Hepatocyte (in vitro differentiated cells): Measurements from ENCODE around the gene NEUROD6. TPM values are rescaled to one million over a fixed set of nuclear protein-coding genes. Genes with fewer than 3 reads are reported as not detected.

Source experiments
- DNase-seq: peaks from one replicate; pipeline ENCODE4 v3.0.0-alpha.2; 2016; ENCODE audit warnings: low spot score
- H2AFZ ChIP-seq: fragments of 200-600 bp; sonication (generic); 2 replicates; pipeline ENCODE4 v1.6.0; 2016; ENCODE audit warnings: antibody characterized with exemption, mild to moderate bottlenecking
- H3K27ac ChIP-seq: fragments of 200-600 bp; sonication (generic); 2 replicates; pipeline ENCODE4 v1.5.1; 2016; ENCODE audit warnings: mild to moderate bottlenecking
- H3K27me3 ChIP-seq: fragments of 200-600 bp; sonication (generic); 2 replicates; pipeline ENCODE4 v1.6.1; 2016
- H3K36me3 ChIP-seq: fragments of 200-600 bp; sonication (generic); replicated peaks from 2 replicates; pipeline ENCODE4 v1.5.1; 2016; ENCODE audit warnings: low read depth; ENCODE audit not compliant: insufficient read depth
- H3K4me1 ChIP-seq: fragments of 200-600 bp; sonication (generic); 2 replicates; pipeline ENCODE4 v1.5.1; 2016; ENCODE audit warnings: mild to moderate bottlenecking, moderate library complexity; ENCODE audit not compliant: insufficient read depth
- H3K4me2 ChIP-seq: fragments of 200-600 bp; sonication (generic); 2 replicates; pipeline ENCODE4 v1.6.0; 2016
- H3K4me3 ChIP-seq: fragments of 200-600 bp; sonication (generic); 2 replicates; pipeline ENCODE4 v1.5.1; 2016; ENCODE audit warnings: mild to moderate bottlenecking
- H3K79me2 ChIP-seq: fragments of 200-600 bp; sonication (generic); 2 replicates; pipeline ENCODE4 v1.6.0; 2017; ENCODE audit warnings: mild to moderate bottlenecking
- H3K9me2 ChIP-seq: fragments of 200-600 bp; sonication (generic); replicated peaks from 2 replicates; pipeline ENCODE4 v1.6.0; 2017; ENCODE audit warnings: mild to moderate bottlenecking; ENCODE audit not compliant: insufficient read depth
- H3K9me3 ChIP-seq: fragments of 200-600 bp; sonication (generic); 2 replicates; pipeline ENCODE4 v1.5.1; 2016; ENCODE audit warnings: low read depth, mild to moderate bottlenecking
- H4K20me1 ChIP-seq: fragments of 200-600 bp; sonication (generic); 2 replicates; pipeline ENCODE4 v1.6.0; 2016; ENCODE audit warnings: mild to moderate bottlenecking; ENCODE audit not compliant: insufficient read depth, poor library complexity, severe bottlenecking
- EZH2 ChIP-seq: fragments of 200-600 bp; sonication (generic); IDR thresholded peaks from 2 replicates; pipeline ENCODE4 v1.6.1; 2016; ENCODE audit warnings: antibody characterized with exemption, mild to moderate bottlenecking, borderline replicate concordance
- EZH2phosphoT487 ChIP-seq: fragments of 200-600 bp; sonication (generic); IDR thresholded peaks from one replicate; pipeline ENCODE4 v1.6.1; 2018; ENCODE audit warnings: antibody characterized with exemption, mild to moderate bottlenecking, low read depth, moderate library complexity; ENCODE audit not compliant: unreplicated experiment, severe bottlenecking
- WGBS: methylation state at CpG from one replicate; pipeline ENCODE4 v1.1.6; 2016; ENCODE audit warnings: low lambda C conversion rate; ENCODE audit errors: missing lambda C conversion rate; 5-methylcytosine and 5-hydroxymethylcytosine counted together
- polyA plus RNA-seq: library from polyadenylated mRNA; unstranded; fragments of >200 nt; fragmentation: Nextera tagmentation; extraction: Ambion mirVana; gene quantifications from 2 replicates; pipeline ENCODE4 v1.2.1, GENCODE V29; 2016
- total RNA-seq: library from RNA; depleted of rRNA; stranded (reverse); fragments of >200 nt; gene quantifications from 2 replicates; pipeline ENCODE4 v1.2.3, GENCODE V29; 2014
- TF ChIP-seq, protein P1 (sequence below): fragments of 200-600 bp; sonication (generic); IDR thresholded peaks from 2 replicates; pipeline ENCODE4 v1.5.1; 2016; ENCODE audit warnings: antibody characterized with exemption, mild to moderate bottlenecking; ENCODE audit not compliant: poor library complexity

NEUROD6 gene
- total and polyA plus RNA-seq, 2 experiments from 2014 or later: not detected

GRCh38 chr7:31370609-31371008 lies 30.1 kb upstream of the NEUROD6 start:
- no peaks in the 10 kb centered on the region for H3K36me3 ChIP-seq
- no peak overlapping the region for H2AFZ ChIP-seq
- H3K4me1 ChIP-seq: no peaks in the 10 kb centered on the region
- H3K4me3 ChIP-seq: no peak overlapping the region
- 62% methylated on average over 3 of the region's 3 CpGs for WGBS
- H3K27me3 ChIP-seq: no peaks in the 10 kb centered on the region
- H3K79me2 ChIP-seq: no peaks in the 10 kb centered on the region
- H3K9me2 ChIP-seq: no peaks in the 10 kb centered on the region
- TF ChIP-seq, protein P1, sequence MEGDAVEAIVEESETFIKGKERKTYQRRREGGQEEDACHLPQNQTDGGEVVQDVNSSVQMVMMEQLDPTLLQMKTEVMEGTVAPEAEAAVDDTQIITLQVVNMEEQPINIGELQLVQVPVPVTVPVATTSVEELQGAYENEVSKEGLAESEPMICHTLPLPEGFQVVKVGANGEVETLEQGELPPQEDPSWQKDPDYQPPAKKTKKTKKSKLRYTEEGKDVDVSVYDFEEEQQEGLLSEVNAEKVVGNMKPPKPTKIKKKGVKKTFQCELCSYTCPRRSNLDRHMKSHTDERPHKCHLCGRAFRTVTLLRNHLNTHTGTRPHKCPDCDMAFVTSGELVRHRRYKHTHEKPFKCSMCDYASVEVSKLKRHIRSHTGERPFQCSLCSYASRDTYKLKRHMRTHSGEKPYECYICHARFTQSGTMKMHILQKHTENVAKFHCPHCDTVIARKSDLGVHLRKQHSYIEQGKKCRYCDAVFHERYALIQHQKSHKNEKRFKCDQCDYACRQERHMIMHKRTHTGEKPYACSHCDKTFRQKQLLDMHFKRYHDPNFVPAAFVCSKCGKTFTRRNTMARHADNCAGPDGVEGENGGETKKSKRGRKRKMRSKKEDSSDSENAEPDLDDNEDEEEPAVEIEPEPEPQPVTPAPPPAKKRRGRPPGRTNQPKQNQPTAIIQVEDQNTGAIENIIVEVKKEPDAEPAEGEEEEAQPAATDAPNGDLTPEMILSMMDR: no peak
- no peak for TF ChIP-seq EZH2
- no peak for TF ChIP-seq EZH2phosphoT487
- no peak for DNase-seq
- no peak overlapping the region for H3K27ac ChIP-seq
- H3K9me3 ChIP-seq: no peaks in the 10 kb centered on the region
- H3K4me2 ChIP-seq: no peak overlapping the region
- no peaks in the 10 kb centered on the region for H4K20me1 ChIP-seq

DNA sequence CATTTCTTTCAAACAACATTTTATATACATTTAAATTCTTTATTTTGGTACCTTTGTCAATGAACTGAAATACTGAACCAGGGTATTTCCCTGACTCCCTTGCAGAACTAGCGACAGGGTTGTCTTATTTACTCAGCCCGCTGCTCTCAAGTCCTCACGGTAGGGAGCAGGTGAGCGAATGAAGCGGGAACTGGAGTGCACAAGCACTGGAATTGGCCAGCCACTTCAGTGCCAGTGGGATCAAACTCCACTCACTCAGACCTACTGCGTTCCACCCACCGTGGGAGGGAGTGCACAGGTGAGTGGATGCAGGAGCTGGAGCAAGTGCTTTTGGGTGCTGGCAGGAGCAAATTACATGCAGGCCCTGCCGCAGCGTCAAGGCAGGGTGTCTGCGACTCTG lies 28.1 kb upstream of the NEUROD6 start:
- no peak overlapping the region for H3K4me3 ChIP-seq
- H3K9me3 ChIP-seq: no peaks in the 10 kb centered on the region
- no peak overlapping the region for H3K4me2 ChIP-seq
- 69% methylated on average over 10 of the region's 10 CpGs for WGBS
- TF ChIP-seq EZH2 (no peak), EZH2phosphoT487 (no peak)
- TF ChIP-seq, protein P1: no peak
- H3K27ac ChIP-seq: no peak overlapping the region
- peak; percentile 13 for DNase-seq
- H3K4me1 ChIP-seq: no peaks in the 10 kb centered on the region
- no peaks in the 10 kb centered on the region for H4K20me1 ChIP-seq
- H3K79me2 ChIP-seq: no peaks in the 10 kb centered on the region
- H3K27me3 ChIP-seq: no peaks in the 10 kb centered on the region
- no peaks in the 10 kb centered on the region for H3K36me3 ChIP-seq
- H3K9me2 ChIP-seq: no peaks in the 10 kb centered on the region
- H2AFZ ChIP-seq: no peak overlapping the region

DNA sequence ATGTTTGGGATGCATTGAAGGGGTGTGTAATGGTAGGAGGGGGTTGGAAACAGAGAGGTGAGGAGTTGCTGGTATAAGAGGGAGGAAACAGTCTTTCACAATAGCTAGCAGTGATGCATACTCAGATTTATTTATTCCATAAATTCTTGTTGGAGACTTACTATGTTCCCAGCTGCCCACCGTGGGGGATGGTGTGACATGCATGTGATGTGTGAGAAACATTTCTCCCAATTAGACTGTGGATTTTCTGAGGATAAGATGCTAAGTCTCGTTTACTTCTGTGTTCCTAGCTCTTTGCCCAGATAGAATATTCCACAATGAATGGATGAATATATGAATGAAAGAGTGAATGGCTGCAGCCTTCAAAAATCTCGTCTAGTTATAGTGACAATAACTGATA lies 23.0 kb upstream of the NEUROD6 start:
- TF ChIP-seq, protein P1: no peak
- TF ChIP-seq EZH2phosphoT487: no peak
- no peak for TF ChIP-seq EZH2
- Histone ChIP-seq H3K4me2 (no peak overlapping the region), H3K9me3 (no peaks in the 10 kb centered on the region), H3K4me1 (no peaks in the 10 kb centered on the region), H3K4me3 (no peak overlapping the region), H3K36me3 (no peaks in the 10 kb centered on the region), H2AFZ (no peak overlapping the region), H4K20me1 (no peaks in the 10 kb centered on the region), H3K79me2 (no peaks in the 10 kb centered on the region), H3K27ac (no peak overlapping the region), H3K27me3 (no peaks in the 10 kb centered on the region), H3K9me2 (no peaks in the 10 kb centered on the region)
- DNase-seq: no peak
- WGBS: 72% methylated on average over 3 of the region's 3 CpGs

DNA sequence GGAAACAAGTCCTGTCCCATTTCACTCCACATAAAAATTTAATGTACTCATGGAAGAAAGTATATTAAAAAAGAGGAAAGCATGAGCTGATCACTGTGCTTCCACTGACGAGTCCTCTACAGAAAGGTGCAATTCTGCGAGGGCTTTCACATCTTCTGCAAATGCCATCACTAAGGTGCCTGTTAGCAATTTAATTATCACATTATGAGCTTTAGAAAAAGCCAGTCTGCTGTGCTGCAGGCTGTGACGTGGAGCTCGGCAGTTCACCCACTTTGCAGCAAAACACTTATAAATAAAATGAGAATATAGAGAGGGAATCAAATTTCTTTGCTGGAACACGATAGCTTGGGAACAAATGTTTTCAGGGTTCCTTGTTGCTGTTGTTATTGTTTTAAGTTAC lies 22.5 kb upstream of the NEUROD6 start:
- Histone ChIP-seq H4K20me1 (no peaks in the 10 kb centered on the region), H3K27ac (no peak overlapping the region)
- WGBS: 69% methylated on average over 5 of the region's 5 CpGs

More for the DNA sequence above, 22.5 kb upstream of the NEUROD6 start:
- no peaks in the 10 kb centered on the region for H3K79me2 ChIP-seq
- H3K27me3 ChIP-seq: no peaks in the 10 kb centered on the region
- no peak for DNase-seq
- no peaks in the 10 kb centered on the region for H3K36me3 ChIP-seq
- no peaks in the 10 kb centered on the region for H3K9me2 ChIP-seq
- no peaks in the 10 kb centered on the region for H3K9me3 ChIP-seq
- H3K4me3 ChIP-seq: no peak overlapping the region
- H3K4me2 ChIP-seq: no peak overlapping the region
- no peak for TF ChIP-seq EZH2phosphoT487
- TF ChIP-seq EZH2: no peak
- TF ChIP-seq, protein P1: no peak
- H2AFZ ChIP-seq: no peak overlapping the region
- H3K4me1 ChIP-seq: no peaks in the 10 kb centered on the region
